Fibroblast of pulmonary artery (primary cell): ENCODE measurements around the gene TFAP2E.

Experiments used
- DNase-seq: peaks from one replicate; pipeline ENCODE4 v3.0.0-alpha.2; 2010; ENCODE audit warnings: low read depth
- H3K4me3 ChIP-seq: replicated peaks from 2 replicates; pipeline ENCODE4 v1.5.1; 2011; ENCODE audit warnings: low read depth, mild to moderate bottlenecking, control low read depth, low read length, moderate library complexity
- TF ChIP-seq, protein P1 (sequence below): IDR thresholded peaks from 2 replicates; pipeline ENCODE4 v1.5.1; 2011; ENCODE audit warnings: mild to moderate bottlenecking, control low read depth, low read length, inconsistent platforms; ENCODE audit errors: missing control alignments

The TFAP2E gene

DNA sequence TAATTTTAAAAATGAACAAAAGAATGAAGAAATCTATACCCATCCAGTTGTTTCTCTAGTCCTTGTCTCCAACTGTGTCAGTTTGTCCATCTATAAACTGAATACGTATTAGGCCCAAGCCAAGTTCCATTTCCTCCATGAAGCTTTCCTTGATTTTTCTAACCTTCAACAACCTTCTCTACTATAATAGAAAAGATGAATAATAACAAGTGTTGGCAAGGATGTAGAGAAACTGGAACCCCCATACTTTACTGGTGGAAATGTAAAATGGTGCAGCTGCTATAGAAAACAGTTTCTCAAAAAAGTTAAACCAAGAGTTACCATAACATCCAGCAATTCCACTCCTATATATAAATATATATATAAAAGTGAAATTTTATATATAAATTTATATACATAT, 26.5 kb upstream of the TFAP2E start:
- DNase-seq = no peak
- no peak overlapping the region for H3K4me3 ChIP-seq
- TF ChIP-seq, protein P1, sequence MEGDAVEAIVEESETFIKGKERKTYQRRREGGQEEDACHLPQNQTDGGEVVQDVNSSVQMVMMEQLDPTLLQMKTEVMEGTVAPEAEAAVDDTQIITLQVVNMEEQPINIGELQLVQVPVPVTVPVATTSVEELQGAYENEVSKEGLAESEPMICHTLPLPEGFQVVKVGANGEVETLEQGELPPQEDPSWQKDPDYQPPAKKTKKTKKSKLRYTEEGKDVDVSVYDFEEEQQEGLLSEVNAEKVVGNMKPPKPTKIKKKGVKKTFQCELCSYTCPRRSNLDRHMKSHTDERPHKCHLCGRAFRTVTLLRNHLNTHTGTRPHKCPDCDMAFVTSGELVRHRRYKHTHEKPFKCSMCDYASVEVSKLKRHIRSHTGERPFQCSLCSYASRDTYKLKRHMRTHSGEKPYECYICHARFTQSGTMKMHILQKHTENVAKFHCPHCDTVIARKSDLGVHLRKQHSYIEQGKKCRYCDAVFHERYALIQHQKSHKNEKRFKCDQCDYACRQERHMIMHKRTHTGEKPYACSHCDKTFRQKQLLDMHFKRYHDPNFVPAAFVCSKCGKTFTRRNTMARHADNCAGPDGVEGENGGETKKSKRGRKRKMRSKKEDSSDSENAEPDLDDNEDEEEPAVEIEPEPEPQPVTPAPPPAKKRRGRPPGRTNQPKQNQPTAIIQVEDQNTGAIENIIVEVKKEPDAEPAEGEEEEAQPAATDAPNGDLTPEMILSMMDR = no peak

DNA sequence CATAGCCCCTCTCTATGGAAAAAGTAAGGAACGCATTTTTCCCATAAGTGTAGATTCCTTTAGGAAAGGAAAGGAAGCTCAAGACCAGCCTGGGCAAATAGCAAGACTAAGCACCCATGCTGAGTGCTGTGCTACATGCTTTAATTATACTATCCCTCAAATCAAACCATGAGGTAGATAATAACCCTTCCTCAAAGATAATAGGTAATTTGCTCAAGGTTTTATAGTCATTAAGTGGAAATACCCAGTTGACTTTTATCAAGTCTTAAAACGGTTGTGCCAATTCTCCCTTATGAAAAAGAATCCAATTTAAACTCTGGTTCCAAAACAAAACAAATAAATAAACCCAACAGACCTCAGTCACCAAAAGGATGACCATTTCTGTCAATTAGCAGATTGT, 19.3 kb upstream of the TFAP2E start:
- no peak for DNase-seq
- TF ChIP-seq, protein P1 = no peak
- H3K4me3 ChIP-seq = no peak overlapping the region

DNA sequence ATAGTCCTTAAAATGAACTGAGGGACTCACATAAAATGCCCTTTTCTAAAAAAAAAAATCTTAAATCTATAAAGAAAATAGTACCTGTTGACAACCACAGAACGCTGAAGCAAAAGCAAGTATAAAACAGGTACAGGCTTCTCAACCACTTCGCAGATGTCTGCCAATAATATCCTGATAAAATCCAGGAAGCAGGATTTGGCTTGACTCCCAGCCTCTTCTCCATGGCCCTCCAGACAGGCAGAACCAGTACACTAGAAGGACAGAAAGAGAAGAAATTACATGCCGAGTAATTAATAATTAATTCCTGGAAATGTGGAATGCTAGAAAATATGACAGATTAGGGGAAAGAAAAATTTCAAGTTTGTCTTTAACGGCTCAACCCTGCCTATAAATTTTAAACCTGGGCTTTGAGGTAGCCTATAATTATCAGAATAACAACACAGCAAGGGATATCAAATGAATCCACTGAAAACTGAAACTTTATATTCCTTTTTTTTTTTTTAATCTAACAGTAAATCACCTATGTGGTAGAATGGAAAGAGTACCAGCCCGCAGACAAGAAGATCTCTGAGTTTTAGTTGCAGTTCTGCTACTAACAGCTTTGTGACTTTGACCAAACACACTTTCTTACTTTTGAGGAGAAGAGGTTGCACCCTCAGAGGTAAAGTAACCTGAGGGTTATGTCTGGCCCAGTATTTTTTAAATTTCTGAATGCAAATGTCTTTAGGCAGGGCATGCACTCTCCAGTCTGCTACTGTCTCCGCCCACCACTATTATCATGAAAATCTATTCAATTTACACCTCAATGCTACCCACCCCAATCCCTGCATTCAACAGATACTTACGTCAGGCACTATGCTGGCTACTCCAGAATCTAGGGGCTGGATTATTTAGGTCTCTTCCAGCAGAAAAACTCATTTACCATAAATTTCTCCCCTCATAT, 18.6 kb upstream of the TFAP2E start:
- DNase-seq = no peak
- no peak overlapping the region for H3K4me3 ChIP-seq
- TF ChIP-seq, protein P1 = no peak

DNA sequence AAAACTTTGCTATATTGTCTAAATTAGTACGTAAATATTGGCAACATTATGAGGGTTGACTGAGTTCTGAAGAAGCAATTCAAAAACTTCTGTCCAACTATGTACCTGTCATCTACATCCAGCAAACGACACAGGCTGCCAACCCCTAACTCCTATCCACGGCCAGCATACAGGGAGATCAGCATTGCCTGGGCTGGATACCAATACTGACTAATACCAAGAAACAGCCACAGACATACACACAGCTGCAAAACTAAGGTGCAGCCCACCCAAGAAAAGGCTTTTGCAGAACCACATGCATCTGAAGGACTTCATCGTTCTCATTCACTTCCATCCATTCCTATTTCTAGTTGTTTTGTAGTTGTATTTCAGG, 17.9 kb upstream of the TFAP2E start:
- TF ChIP-seq, protein P1 = no peak
- DNase-seq = no peak
- H3K4me3 ChIP-seq = no peak overlapping the region

DNA sequence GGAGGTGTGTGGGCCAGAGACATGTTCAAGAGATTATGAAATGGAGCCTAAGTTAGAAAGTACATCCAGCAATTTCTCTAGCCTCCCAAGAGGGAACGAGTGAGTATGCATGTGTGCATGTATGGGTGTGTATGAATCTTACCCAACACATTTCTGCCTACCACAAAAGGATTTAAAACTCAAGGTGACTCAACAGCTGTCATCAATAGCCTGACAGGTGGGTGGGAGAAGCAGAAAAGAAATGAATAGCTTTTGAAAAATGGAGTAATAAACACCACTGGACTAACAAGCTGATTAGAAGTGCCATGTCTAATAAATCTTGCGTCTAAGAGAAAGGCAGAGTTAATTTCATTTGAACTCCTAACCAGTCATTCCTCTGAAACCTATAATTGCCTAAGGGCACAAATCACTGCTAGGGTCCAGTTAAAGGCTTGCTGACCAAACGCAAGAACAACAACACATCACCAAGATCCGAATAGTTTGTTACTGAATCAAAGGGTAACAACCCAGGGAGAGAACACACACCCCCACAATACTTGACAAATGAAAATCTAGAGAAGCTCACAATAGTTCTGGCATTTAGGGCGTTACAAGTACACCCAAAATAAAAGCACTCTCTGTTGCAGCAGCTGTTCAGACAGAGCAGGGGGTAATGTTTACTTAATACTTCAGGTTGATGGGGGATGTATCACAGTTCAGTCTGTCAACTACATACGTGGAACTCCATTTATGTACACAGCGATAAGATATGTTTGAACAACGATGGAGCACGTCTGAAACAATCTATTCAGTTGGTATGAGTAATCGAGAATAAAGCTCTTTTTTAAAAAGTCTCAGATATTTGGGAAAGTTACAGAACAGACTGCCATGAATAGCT, 17.3 kb upstream of the TFAP2E start:
- TF ChIP-seq, protein P1 = no peak
- no peak for DNase-seq

DNA sequence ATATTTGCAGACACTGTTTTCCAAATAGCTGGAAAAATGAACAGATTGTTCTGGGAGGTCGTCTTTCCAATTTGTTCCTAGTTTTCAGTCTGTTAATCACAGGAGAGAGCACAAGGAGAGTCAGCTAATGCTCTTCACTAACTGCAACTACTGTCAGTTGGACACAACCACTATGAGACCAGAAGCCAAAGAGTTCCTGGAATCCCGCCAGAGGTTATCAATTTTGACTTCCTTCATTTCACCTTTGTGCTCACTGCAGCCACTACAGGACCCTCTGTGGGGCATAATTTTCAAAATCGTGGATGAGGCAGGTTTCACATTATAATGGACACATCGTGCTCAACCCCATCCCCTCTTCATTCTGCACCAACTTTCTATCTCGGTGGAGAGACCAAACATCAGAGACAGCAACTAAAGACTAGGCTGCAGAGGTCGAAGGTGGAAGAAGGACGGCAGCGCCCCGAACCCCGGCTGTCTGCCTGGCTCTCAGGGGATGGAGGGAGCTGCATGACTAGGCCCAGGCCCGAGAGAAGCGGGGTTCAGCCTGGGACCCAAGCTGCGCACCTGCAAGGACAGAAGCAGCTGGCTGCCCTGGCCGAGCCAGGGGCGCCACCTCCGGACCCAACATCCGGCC, 16.5 kb upstream of the TFAP2E start:
- H3K4me3 ChIP-seq = peak overlapping the region; percentile 90
- TF ChIP-seq, protein P1 = no peak
- DNase-seq = no peak

More for the DNA sequence above, 17.3 kb upstream of the TFAP2E start:
- H3K4me3 ChIP-seq = peak overlapping the region; percentile 90
